CD4-positive, alpha-beta T cell treated with Interleukin-15 for 1 hour (primary cell): ENCODE measurements around the gene ITGAD.

Experiments
- DNase-seq: peaks from one replicate; pipeline ENCODE4 v3.0.0-alpha.2; 2020

ITGAD gene

GRCh38 chr16:31393056-31393455 is at the start of gene ITGAD:
TSS of gene ITGAD (plus strand) at chr16:31393335. CDS start at chr16:31393361, 26 bp downstream.
- DNase-seq, result no peak

DNA sequence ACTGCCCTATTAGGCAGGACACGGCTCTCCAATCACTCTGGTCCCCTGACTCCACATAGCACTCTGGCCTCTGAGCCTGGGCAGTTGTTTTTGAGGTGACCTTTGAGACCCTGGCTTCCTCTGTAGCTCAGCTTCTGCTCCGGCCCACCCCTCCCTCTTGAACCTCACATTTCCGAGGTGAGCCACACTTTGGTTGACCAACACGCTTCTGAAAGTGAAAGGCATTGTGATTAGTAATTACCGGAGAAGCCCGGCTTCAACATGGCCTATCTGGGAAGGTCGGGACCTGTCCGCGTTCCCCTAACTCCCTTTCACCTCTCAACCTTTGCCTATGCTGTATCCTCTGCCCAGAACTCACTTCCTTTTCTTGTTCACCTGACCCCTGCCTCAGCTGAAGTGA is 48.4 kb upstream of the ITGAD start:
- no peak for DNase-seq

- no peak for DNase-seq
These were observed 45.7 kb upstream of the ITGAD start for GRCh38 chr16:31347445-31347844.

DNA sequence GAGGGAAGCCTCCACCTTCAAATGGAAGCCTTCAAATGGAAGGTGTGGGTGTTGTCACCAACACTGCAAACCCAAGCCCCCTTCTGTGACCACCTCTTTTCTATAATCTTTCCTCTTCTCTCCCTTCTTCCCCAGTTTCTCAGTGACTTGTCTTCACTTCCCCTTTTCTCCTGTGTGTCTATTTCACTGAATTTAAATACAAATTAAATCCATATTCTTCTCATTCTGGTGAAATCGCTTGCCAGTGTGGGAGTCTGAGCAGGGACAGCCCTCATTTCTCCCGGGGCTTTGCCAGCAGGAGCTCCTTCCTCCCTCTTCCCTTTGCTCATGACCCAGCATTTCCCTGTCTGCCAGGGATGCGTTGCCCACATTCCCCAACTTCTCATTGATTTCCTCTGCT is 44.6 kb upstream of the ITGAD start:
- no peak for DNase-seq

GRCh38 chr16:31350275-31351005 is 42.7 kb upstream of the ITGAD start:
- DNase-seq, result peak; percentile 78

DNA sequence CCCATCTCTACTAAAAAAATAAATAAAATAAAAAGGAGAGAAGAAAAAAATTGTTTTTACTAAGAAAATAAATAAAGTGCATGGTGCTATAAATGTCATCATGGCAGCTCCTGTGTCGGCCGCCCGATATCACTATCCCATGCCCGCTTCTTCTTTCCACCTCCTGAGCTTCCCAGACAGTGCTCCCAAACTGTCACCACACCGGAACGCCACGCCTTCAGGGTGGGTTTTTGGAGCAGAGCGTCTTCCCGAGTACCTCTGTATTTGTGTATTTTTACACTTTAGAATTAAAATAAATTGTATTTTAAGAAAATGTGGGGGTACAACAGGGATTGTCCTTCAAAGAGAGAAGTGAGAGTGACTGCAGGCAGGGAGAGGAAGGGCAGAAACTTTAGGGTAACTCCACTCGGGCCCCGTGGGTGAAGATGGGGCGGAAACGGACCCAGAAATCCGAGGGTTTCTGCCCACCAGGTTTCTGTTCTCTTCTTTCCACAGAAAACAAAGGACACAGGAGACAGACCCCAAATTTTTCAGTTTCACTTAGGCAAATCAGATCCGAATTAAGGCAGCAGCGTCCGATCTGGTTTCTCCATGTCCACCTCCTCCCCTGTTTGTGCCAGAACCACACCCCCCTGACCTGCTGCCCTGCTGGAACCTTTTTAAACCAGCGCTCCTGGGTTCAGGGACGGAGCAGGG is 41.7 kb upstream of the ITGAD start:
- DNase-seq, result no peak

DNA sequence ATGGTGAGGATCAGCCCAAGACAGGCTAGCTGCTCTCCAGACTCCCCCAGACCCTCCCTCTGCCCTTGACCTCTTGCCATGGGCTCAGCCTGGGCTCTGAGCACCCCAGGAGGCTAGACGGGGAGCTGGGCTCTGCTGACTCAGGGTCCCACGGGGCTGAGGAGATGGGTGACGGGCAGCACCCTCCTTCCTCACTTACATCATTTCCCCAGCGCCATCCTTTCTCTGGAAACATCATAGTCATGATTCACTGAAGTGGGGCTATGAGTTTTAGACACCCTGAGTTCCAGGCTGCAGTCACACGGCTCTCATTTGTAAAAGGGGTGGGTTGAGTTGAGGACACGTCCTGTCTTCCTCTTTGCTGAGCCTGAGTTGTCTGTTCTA is 41.2 kb upstream of the ITGAD start:
- peak; percentile 80 for DNase-seq

GRCh38 chr16:31352376-31353115 is 40.6 kb upstream of the ITGAD start:
- peak; percentile 64 for DNase-seq

GRCh38 chr16:31354394-31355291 is 38.5 kb upstream of the ITGAD start, which contains the start of gene ITGAX:
TSS of gene ITGAX (plus strand) at chr16:31355176. CDS start at chr16:31355255, 79 bp downstream.
- peak; percentile 87 for DNase-seq

DNA sequence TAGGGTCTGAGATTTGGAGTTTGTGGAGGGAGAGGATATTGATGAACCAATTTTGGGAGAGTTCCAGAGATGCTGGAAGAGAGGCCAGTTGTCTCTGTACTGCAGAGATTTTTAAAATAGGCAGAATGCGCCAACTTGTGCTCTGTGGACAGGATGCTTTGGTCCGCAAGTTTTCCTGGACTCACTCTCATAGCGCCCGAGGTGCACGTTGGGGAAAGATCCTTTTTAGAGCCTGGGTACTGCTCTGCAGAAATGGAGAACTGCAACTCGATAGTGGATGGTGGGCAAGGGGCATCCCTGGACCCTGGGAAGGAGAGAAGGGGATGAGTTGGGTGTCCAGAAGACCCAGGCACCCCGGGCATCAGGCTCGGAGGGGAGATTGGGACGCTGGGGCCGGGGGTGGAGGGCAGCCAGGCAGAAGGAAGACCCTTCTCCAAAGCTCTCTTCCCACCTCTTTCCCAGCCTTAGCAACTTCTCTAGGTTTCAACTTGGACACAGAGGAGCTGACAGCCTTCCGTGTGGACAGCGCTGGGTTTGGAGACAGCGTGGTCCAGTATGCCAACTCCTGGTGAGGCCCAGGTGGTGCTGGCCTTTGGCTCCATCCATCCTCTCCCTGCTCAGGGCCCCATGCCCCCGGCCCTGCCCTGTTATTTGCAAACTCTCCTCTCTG is 37.6 kb upstream of the ITGAD start:
- no peak for DNase-seq

DNA sequence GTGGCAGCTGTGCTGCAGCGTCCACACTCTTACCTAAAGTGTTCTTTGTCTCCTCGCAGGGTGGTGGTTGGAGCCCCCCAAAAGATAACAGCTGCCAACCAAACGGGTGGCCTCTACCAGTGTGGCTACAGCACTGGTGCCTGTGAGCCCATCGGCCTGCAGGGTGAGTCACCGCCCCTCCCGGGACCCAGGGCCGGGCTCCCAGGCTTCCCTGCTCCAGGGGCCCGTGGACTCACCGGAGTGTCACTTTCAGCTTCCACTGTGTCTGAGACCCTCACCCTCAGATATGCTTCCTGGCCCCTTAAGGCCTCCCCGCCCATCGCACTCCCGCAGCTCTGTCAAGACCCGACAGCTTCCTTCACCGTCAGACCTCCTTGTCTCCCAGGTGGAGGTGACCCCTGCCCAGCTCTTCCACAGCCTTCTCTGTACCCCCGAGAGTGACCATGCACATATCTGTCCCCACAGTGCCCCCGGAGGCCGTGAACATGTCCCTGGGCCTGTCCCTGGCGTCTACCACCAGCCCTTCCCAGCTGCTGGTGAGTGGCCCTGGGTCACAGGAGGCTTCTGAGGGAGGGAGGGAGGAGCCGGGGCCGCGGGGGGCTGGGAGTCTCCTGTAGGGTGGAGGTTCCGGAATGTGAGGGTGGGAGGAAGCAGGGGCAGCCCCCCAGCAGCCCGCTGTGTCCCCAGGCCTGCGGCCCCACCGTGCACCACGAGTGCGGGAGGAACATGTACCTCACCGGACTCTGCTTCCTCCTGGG is 36.4 kb upstream of the ITGAD start:
- DNase-seq, result no peak

GRCh38 chr16:31357324-31358109 is 35.6 kb upstream of the ITGAD start:
- peak; percentile 43 for DNase-seq

GRCh38 chr16:31360251-31360650 is 32.9 kb upstream of the ITGAD start:
- DNase-seq, result no peak

DNA sequence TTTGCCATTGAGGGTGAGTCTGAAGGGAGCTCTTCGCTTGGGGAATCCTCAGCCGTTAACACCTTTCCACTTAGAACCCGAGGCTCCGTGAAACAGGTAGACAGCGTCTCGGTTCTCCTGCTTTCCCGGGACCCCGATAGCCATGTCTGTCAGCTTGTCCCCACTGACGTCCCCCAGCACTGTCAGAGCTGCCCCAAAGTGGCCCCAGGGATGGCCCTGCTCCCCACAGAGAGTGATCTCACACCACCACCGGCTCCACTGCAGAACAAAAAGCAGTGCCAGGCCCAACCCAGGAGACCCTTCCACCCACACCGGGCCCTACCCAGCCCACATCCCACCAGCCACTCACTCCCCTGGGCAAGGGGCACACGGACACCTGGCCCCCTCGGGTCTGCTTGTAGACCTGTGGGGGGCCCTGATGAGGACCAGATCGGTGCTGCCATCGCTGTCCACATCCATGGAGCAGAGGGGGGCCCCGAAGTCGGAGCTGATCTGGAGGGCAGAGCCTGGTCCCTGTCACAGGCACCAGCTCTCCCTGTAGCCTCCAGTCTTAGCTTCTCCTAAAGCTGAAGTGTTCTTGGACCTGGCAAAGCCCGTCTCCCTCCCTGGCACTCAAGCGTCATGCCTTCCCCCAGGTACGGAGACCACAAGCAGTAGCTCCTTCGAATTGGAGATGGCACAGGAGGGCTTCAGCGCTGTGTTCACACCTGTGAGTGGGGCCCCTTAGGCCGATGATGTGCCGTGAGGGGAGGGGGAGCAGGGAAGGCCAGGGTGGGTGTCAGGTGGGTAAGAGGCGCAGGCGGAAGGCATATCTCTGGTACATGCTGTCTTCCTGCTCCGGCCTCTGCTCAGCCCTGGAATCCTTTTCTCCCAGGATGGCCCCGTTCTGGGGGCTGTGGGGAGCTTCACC is 31.7 kb upstream of the ITGAD start:
- DNase-seq, result no peak

DNA sequence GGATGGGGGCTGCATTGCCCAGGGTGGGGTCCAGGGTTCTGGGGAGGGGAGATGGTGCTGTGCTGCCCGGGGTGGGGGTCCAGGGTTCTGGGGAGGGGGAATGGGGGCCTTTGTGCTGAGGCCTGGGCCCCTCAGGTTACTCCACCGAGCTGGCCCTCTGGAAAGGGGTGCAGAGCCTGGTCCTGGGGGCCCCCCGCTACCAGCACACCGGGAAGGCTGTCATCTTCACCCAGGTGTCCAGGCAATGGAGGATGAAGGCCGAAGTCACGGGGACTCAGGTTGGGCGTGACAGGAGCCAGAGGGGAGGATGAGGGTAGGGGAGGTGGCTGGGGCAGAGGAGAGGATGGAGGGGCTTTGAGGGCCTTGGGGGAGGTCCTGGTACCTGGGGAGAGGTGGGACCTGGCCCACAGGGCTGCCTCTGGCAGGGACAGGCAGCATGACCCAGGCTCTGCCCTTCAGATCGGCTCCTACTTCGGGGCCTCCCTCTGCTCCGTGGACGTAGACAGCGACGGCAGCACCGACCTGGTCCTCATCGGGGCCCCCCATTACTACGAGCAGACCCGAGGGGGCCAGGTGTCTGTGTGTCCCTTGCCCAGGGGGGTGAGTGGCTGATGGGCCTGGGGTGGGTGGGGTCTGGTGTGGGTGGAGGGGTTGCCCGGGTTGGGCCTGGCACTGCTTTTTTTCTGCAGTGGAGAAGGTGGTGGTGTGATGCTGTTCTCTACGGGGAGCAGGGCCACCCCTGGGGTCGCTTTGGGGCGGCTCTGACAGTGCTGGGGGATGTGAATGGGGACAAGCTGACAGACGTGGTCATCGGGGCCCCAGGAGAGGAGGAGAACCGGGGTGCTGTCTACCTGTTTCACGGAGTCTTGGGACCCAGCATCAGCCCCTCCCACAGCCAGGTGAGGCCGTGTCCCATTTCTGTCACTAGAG is 30.4 kb upstream of the ITGAD start:
- DNase-seq, result no peak

DNA sequence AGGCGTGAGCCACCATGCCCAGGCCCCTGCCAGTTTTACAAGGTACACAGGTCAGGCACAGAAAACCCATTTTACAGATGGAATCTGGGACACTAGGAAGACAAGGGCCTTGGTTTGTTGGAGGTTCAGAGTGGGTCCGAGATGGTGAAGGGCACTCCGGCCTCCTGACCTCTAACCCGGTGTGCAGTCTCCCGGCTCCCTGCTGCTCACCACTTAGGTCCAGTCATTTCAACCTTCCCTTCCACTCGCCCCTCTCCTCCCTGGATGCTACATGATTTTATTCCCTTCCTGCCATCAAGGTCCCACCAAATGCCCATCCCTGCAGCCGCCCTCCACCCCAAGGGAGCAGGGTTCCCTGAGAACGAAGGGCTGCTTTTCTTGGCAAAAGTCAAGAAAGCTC is 29.4 kb upstream of the ITGAD start:
- no peak for DNase-seq

GRCh38 chr16:31364421-31364820 is 28.7 kb upstream of the ITGAD start:
- no peak for DNase-seq
